Measurements from ENCODE around the gene LRRTM3. TPM values are rescaled to one million over a fixed set of nuclear protein-coding genes. Genes with fewer than 3 reads are reported as not detected.

The LRRTM3 gene
- total RNA-seq, 1 donor = not detected

- peak; percentile 76 for TF ChIP-seq CTCF (IDR thresholded peaks at IDR 0.05; ENCODE audit: extremely low read depth, low read depth, low read length)
- Histone ChIP-seq H3K27ac (ENCODE audit: low read depth, low read length) (no peak overlapping the region), H2AFZ (ENCODE audit: low read length) (no peak overlapping the region), H3K36me3 (ENCODE audit: insufficient read depth, low read length) (no peaks in the 10 kb centered on the region), H3K4me1 (ENCODE audit: insufficient read depth, low read length) (no peaks in the 10 kb centered on the region), H3K4me3 (ENCODE audit: insufficient read depth, low read length) (no peak overlapping the region), H3K4me2 (ENCODE audit: insufficient read depth, low read length) (no peak overlapping the region), H3K79me2 (ENCODE audit: insufficient read depth, low read length) (no peaks in the 10 kb centered on the region), H3K9me3 (ENCODE audit: low read depth, low read length) (no peaks in the 10 kb centered on the region), H4K20me1 (ENCODE audit: insufficient read depth, low read length) (no peaks in the 10 kb centered on the region), H3K27me3 (ENCODE audit: insufficient read depth, low read length) (peaks cover 10% of the 10 kb centered on the region)
- peak; percentile 21 for DNase-seq (ENCODE audit: insufficient read length, low spot score, missing footprints)
Observed at GRCh38 chr10:66931340-66931948, 5.6 kb downstream of the LRRTM3 start.

DNA sequence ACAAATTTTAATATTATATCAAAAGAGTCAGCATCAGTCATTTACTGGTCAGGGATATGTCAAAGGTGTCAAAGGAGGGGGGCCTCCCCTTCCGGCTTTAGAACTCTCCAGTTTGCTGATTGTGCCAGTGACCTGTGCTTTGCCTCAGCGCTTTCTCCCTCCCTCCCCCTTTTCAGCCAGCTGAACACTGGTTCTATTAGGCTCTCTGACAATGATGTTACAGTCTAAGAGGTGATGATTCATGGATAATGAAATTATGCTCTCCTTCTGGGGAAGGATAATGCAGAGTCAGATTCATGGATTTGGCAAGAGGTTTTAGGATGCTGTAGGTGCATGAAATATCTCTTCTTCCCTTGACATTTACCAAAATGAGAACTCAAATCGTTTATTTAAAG lies 6.1 kb downstream of the LRRTM3 start:
- no peak overlapping the region for H3K27ac ChIP-seq (ENCODE audit: low read depth, low read length)
- H3K79me2 ChIP-seq (ENCODE audit: insufficient read depth, low read length) = no peaks in the 10 kb centered on the region
- no peaks in the 10 kb centered on the region for H4K20me1 ChIP-seq (ENCODE audit: insufficient read depth, low read length)
- no peak for DNase-seq (ENCODE audit: insufficient read length, low spot score, missing footprints)
- no peaks in the 10 kb centered on the region for H3K4me1 ChIP-seq (ENCODE audit: insufficient read depth, low read length)
- no peaks in the 10 kb centered on the region for H3K9me3 ChIP-seq (ENCODE audit: low read depth, low read length)
- no peak overlapping the region for H2AFZ ChIP-seq (ENCODE audit: low read length)
- H3K36me3 ChIP-seq (ENCODE audit: insufficient read depth, low read length) = no peaks in the 10 kb centered on the region
- H3K4me3 ChIP-seq (ENCODE audit: insufficient read depth, low read length) = no peak overlapping the region
- H3K27me3 ChIP-seq (ENCODE audit: insufficient read depth, low read length) = peaks cover 10% of the 10 kb centered on the region
- H3K4me2 ChIP-seq (ENCODE audit: insufficient read depth, low read length) = no peak overlapping the region
- no peak for TF ChIP-seq CTCF (IDR thresholded peaks at IDR 0.05; ENCODE audit: extremely low read depth, low read depth, low read length)

- no peaks in the 10 kb centered on the region for H3K4me1 ChIP-seq (ENCODE audit: insufficient read depth, low read length)
- H3K4me3 ChIP-seq (ENCODE audit: insufficient read depth, low read length) = no peak overlapping the region
- H4K20me1 ChIP-seq (ENCODE audit: insufficient read depth, low read length) = no peaks in the 10 kb centered on the region
- TF ChIP-seq CTCF (IDR thresholded peaks at IDR 0.05; ENCODE audit: extremely low read depth, low read depth, low read length) = no peak
- no peaks in the 10 kb centered on the region for H3K9me3 ChIP-seq (ENCODE audit: low read depth, low read length)
- no peaks in the 10 kb centered on the region for H3K27me3 ChIP-seq (ENCODE audit: insufficient read depth, low read length)
- no peaks in the 10 kb centered on the region for H3K79me2 ChIP-seq (ENCODE audit: insufficient read depth, low read length)
- H3K27ac ChIP-seq (ENCODE audit: low read depth, low read length) = no peak overlapping the region
- no peak for DNase-seq (ENCODE audit: insufficient read length, low spot score, missing footprints)
- no peak overlapping the region for H2AFZ ChIP-seq (ENCODE audit: low read length)
- H3K4me2 ChIP-seq (ENCODE audit: insufficient read depth, low read length) = no peak overlapping the region
- no peaks in the 10 kb centered on the region for H3K36me3 ChIP-seq (ENCODE audit: insufficient read depth, low read length)
Observed at GRCh38 chr10:66934711-66935110, 8.9 kb downstream of the LRRTM3 start.

- H3K27ac ChIP-seq (ENCODE audit: low read depth, low read length) = no peak overlapping the region
- H3K4me3 ChIP-seq (ENCODE audit: insufficient read depth, low read length) = no peak overlapping the region
- H2AFZ ChIP-seq (ENCODE audit: low read length) = no peak overlapping the region
- no peak overlapping the region for H3K4me2 ChIP-seq (ENCODE audit: insufficient read depth, low read length)
- TF ChIP-seq CTCF (IDR thresholded peaks at IDR 0.05; ENCODE audit: extremely low read depth, low read depth, low read length) = no peak
- no peaks in the 10 kb centered on the region for H3K79me2 ChIP-seq (ENCODE audit: insufficient read depth, low read length)
- H4K20me1 ChIP-seq (ENCODE audit: insufficient read depth, low read length) = no peaks in the 10 kb centered on the region
- H3K4me1 ChIP-seq (ENCODE audit: insufficient read depth, low read length) = no peaks in the 10 kb centered on the region
- H3K9me3 ChIP-seq (ENCODE audit: low read depth, low read length) = no peaks in the 10 kb centered on the region
- no peak for DNase-seq (ENCODE audit: insufficient read length, low spot score, missing footprints)
- H3K36me3 ChIP-seq (ENCODE audit: insufficient read depth, low read length) = no peaks in the 10 kb centered on the region
- no peaks in the 10 kb centered on the region for H3K27me3 ChIP-seq (ENCODE audit: insufficient read depth, low read length)
Observed at GRCh38 chr10:66940965-66941364, 15.1 kb downstream of the LRRTM3 start.
